ENCODE measurements around the gene PDE7B.

DNA sequence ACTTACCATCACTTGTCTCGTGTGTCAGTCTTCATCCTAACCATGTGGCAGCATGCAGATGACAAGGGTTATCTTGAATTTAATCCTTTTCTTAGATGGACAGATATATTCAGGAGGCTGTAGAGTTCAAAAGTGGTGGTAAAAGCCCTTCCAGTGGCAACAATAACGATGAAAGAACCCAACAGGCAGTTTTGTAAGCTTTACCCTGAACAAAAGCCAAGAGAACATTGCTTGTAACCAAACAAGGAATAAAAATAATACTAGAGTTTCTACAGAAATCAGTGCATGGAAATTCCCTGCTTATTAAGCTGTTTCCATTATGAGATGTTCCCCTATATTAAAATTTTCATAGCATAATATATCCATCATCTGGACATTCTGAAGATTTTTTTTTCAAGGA is 69.7 kb downstream of the PDE7B start:
- TF ChIP-seq, protein P1, sequence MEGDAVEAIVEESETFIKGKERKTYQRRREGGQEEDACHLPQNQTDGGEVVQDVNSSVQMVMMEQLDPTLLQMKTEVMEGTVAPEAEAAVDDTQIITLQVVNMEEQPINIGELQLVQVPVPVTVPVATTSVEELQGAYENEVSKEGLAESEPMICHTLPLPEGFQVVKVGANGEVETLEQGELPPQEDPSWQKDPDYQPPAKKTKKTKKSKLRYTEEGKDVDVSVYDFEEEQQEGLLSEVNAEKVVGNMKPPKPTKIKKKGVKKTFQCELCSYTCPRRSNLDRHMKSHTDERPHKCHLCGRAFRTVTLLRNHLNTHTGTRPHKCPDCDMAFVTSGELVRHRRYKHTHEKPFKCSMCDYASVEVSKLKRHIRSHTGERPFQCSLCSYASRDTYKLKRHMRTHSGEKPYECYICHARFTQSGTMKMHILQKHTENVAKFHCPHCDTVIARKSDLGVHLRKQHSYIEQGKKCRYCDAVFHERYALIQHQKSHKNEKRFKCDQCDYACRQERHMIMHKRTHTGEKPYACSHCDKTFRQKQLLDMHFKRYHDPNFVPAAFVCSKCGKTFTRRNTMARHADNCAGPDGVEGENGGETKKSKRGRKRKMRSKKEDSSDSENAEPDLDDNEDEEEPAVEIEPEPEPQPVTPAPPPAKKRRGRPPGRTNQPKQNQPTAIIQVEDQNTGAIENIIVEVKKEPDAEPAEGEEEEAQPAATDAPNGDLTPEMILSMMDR (IDR thresholded peaks at IDR 0.05 in 8 of 11, conservative IDR thresholded peaks at IDR 0.05 in 3 of 11) = no peak
- TF ChIP-seq POLR2AphosphoS5 (IDR thresholded peaks at IDR 0.05) = no peak
